Measurements from ENCODE around the gene PSMD12.
A peak's percentile ranks its signal among the peaks of the same experiment; 100 is the strongest.

Gene PSMD12

GRCh38 chr17:67385122-67385988 is 19.0 kb upstream of the PSMD12 start:
- no peak for DNase-seq

- DNase-seq = no peak
These were observed 15.5 kb upstream of the PSMD12 start for GRCh38 chr17:67381929-67382257.

- peak; percentile 21 for DNase-seq
These were observed 12.9 kb upstream of the PSMD12 start for GRCh38 chr17:67379251-67379630.

GRCh38 chr17:67378454-67379250 is 12.3 kb upstream of the PSMD12 start:
- DNase-seq = peak; percentile 42

- no peak for DNase-seq
These were observed 11.4 kb upstream of the PSMD12 start for GRCh38 chr17:67377488-67378453.

GRCh38 chr17:67376737-67377487 is 10.5 kb upstream of the PSMD12 start, which contains the start of gene PITPNC1:
Gene PITPNC1 (plus strand): TSS chr17:67377281.
- peak; percentile 25 for DNase-seq

- DNase-seq = no peak
These were observed 10.0 kb upstream of the PSMD12 start for GRCh38 chr17:67376415-67376736.

- DNase-seq = no peak
These were observed 9.3 kb upstream of the PSMD12 start for GRCh38 chr17:67375716-67376115.

GRCh38 chr17:67375054-67375427 is 8.7 kb upstream of the PSMD12 start:
- DNase-seq = no peak

GRCh38 chr17:67374329-67375053 is 8.1 kb upstream of the PSMD12 start:
- peak; percentile 41 for DNase-seq

- DNase-seq = no peak
These were observed 6.4 kb upstream of the PSMD12 start for GRCh38 chr17:67372751-67373150.

- DNase-seq = no peak
These were observed 3.3 kb upstream of the PSMD12 start for GRCh38 chr17:67369676-67370075.

- no peak for DNase-seq
These were observed 612 bp downstream of the PSMD12 start for GRCh38 chr17:67365738-67366192.

GRCh38 chr17:67364847-67365737 is 1.3 kb downstream of the PSMD12 start:
- DNase-seq = no peak

- no peak for DNase-seq
These were observed 4.2 kb downstream of the PSMD12 start for GRCh38 chr17:67362173-67362572.

- no peak for DNase-seq
These were observed 5.5 kb downstream of the PSMD12 start for GRCh38 chr17:67360880-67361279.

GRCh38 chr17:67359960-67360791 is 6.2 kb downstream of the PSMD12 start:
- no peak for DNase-seq

- DNase-seq = no peak
These were observed 7.8 kb downstream of the PSMD12 start for GRCh38 chr17:67358612-67359011.

GRCh38 chr17:67353929-67354574 is 12.3 kb downstream of the PSMD12 start:
- no peak for DNase-seq
